Esophagus squamous epithelium (tissue), 4 donors: Measurements from ENCODE around the gene CIAO2B.

ENCODE experiments used
- POLR2A ChIP-seq, 4 donors: fragments of 450-650 bp; IDR thresholded peaks; one replicate each; pipeline ENCODE4 v1.6.1; 2017; ENCODE audit warnings: antibody characterized with exemption in 4 of 4, mild to moderate bottlenecking in 4 of 4, moderate library complexity in 3 of 4
- TF ChIP-seq, protein P1 (sequence below), 6 experiments: fragments of 450-650 bp in 4 of 6; fragments of 200-600 bp in 2 of 6; sonication (generic) in 2 of 6; IDR thresholded peaks; one replicate each; pipeline ENCODE4 v1.5.1; 2016 to 2019; ENCODE audit warnings: antibody characterized with exemption in 6 of 6, mild to moderate bottlenecking in 4 of 6, moderate library complexity in 4 of 6

DNA sequence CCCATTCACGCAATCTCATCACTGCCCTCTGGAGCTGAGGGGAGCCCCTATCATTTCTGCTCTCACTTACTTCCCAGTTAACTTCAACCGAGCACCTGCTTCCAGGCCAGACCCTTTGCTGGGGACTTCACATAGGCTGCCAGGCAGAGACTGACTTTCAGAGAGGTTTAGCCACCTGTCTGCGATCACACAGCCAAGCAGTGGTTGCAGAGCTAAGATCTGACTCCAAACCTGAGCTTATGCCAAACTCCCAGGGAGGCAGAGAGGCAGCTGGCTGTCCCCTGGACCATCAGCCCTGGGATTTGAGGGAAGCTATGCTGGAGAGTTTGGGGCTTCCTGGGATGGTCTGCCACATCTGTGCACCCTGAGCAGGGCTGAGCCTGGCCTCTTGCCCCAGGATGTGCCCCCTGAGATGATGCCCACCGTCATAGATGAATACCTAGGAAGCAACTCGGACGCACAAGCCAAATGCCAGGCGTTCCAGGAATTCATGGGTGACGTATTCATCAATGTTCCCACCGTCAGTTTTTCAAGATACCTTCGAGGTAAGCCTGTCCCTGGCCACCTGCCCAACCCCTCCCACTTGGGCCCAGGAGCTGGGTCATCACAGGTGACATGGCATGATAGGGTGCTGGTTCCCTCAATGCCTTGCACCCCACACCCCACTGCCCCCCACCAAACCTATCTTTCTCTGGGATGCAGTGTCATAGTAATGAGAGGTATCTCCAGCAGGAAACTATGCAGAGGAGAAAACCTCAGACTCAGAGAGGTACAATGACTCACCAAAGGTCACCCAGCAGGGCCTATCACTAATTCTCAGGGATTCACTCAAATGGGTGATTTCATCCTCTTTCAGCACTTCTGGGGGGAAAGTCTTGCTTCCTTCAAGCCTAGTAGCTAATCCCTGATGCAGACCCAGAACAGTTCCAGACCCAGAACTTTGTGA, 36.8 kb upstream of the CIAO2B start:
- TF ChIP-seq, protein P1, sequence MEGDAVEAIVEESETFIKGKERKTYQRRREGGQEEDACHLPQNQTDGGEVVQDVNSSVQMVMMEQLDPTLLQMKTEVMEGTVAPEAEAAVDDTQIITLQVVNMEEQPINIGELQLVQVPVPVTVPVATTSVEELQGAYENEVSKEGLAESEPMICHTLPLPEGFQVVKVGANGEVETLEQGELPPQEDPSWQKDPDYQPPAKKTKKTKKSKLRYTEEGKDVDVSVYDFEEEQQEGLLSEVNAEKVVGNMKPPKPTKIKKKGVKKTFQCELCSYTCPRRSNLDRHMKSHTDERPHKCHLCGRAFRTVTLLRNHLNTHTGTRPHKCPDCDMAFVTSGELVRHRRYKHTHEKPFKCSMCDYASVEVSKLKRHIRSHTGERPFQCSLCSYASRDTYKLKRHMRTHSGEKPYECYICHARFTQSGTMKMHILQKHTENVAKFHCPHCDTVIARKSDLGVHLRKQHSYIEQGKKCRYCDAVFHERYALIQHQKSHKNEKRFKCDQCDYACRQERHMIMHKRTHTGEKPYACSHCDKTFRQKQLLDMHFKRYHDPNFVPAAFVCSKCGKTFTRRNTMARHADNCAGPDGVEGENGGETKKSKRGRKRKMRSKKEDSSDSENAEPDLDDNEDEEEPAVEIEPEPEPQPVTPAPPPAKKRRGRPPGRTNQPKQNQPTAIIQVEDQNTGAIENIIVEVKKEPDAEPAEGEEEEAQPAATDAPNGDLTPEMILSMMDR (IDR thresholded peaks at IDR 0.05): no peak
- TF ChIP-seq POLR2A (IDR thresholded peaks at IDR 0.05): no peak
